Upper lobe of right lung (tissue), 1 donor: Measurements from ENCODE around the gene BCL7B. TPM values are rescaled to one million over a fixed set of nuclear protein-coding genes. Genes with fewer than 3 reads are reported as not detected.
"Not testable (repeated sequence)": the region's sequence is repeated elsewhere in the genome, so short reads cannot be mapped to it uniquely, and the experiment has no call there.

Experiments used
- ATAC-seq: fragments of 200-7000 bp; cut with Tn5 transposase; one replicate; pipeline ENCODE4 v1.9.1; 2020; ENCODE audit warnings: mild to moderate bottlenecking, moderate library complexity
- DNase-seq: peaks from one replicate; pipeline ENCODE4 v3.0.0-alpha.2; 2020
- H3K27ac ChIP-seq: fragments of 200-600 bp; one replicate; pipeline ENCODE4 v1.8.0; 2022
- H3K27me3 ChIP-seq: fragments of 200-600 bp; one replicate; pipeline ENCODE4 v1.8.0; 2022; ENCODE audit warnings: mild to moderate bottlenecking
- H3K36me3 ChIP-seq: fragments of 200-600 bp; one replicate; pipeline ENCODE4 v1.8.0; 2022
- H3K4me1 ChIP-seq: fragments of 200-600 bp; one replicate; pipeline ENCODE4 v1.8.0; 2022
- H3K4me3 ChIP-seq: fragments of 200-600 bp; one replicate; pipeline ENCODE4 v1.8.0; 2022; ENCODE audit warnings: mild to moderate bottlenecking
- H3K9me3 ChIP-seq: fragments of 200-600 bp; one replicate; pipeline ENCODE4 v1.8.0; 2022
- intact Hi-C: fragments of 100-400 bp; cut with DNase I; formaldehyde crosslinking; loops from one replicate; pipeline ENCODE4 v1.11.0; 2022
- total RNA-seq: library from RNA; stranded (reverse); fragmentation: NEBNext Ultra II Directional; extraction: Animal tissue kit (Norgen Biotek cat#: 25700); gene quantifications from one replicate; pipeline ENCODE4 v1.2.1, GENCODE V29; 2021
- TF ChIP-seq, protein P1 (sequence below): fragments of 200-600 bp; IDR thresholded peaks from one replicate; pipeline ENCODE4 v1.8.0; 2022; ENCODE audit warnings: antibody characterized with exemption
- donor health status: DM: no; HTN: yes; CAD: no; lungs with severe emphysema.

Gene BCL7B
- total RNA-seq, 1 donor from 2014 or later, result 71.8 TPM

DNA sequence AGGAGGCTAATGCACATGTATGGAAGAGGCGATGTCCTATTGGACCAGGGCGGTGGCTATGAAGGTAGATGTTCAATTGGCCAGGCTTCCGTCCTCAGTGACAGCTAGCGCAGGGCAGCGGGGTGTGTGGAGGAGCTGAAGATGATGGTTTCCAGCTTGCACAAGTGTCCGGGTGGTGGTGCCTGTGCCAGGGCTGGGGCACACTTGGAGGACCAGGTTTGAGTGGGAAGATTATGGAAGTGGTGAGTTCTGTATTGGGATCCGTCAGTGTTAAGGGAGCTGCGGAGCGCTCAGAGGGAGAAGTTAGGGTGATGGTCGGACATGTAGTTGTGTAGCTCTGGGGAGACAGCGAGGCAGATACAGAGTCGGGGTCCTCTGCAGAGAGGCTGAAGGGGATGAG lies 29.4 kb upstream of the BCL7B start:
- no peaks in the 10 kb centered on the region for H3K9me3 ChIP-seq
- no peaks in the 10 kb centered on the region for H3K27me3 ChIP-seq
- peaks cover 7% of the 10 kb centered on the region for H3K4me1 ChIP-seq
- H3K4me3 ChIP-seq, result no peak overlapping the region
- ATAC-seq, result no peak
- no peak overlapping the region for H3K27ac ChIP-seq
- no peak for DNase-seq
- TF ChIP-seq, protein P1, sequence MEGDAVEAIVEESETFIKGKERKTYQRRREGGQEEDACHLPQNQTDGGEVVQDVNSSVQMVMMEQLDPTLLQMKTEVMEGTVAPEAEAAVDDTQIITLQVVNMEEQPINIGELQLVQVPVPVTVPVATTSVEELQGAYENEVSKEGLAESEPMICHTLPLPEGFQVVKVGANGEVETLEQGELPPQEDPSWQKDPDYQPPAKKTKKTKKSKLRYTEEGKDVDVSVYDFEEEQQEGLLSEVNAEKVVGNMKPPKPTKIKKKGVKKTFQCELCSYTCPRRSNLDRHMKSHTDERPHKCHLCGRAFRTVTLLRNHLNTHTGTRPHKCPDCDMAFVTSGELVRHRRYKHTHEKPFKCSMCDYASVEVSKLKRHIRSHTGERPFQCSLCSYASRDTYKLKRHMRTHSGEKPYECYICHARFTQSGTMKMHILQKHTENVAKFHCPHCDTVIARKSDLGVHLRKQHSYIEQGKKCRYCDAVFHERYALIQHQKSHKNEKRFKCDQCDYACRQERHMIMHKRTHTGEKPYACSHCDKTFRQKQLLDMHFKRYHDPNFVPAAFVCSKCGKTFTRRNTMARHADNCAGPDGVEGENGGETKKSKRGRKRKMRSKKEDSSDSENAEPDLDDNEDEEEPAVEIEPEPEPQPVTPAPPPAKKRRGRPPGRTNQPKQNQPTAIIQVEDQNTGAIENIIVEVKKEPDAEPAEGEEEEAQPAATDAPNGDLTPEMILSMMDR, result no peak
- intact Hi-C loops, result no loop called here
- no peaks in the 10 kb centered on the region for H3K36me3 ChIP-seq

- no peak for DNase-seq
- TF ChIP-seq, protein P1, result no peak
- no peaks in the 10 kb centered on the region for H3K27me3 ChIP-seq
- H3K36me3 ChIP-seq, result no peaks in the 10 kb centered on the region
- H3K9me3 ChIP-seq, result no peaks in the 10 kb centered on the region
- intact Hi-C loops, result no loop called here
- peaks cover 7% of the 10 kb centered on the region for H3K4me1 ChIP-seq
- H3K4me3 ChIP-seq, result no peak overlapping the region
- no peak for ATAC-seq
- no peak overlapping the region for H3K27ac ChIP-seq
Measured at GRCh38 chr7:73585196-73585595, 27.7 kb upstream of the BCL7B start.

GRCh38 chr7:73582664-73583202 lies 25.2 kb upstream of the BCL7B start:
- intact Hi-C loops, result no loop called here
- peaks cover 10% of the 10 kb centered on the region for H3K4me1 ChIP-seq
- H3K4me3 ChIP-seq, result no peak overlapping the region
- TF ChIP-seq, protein P1, result no peak
- no peaks in the 10 kb centered on the region for H3K27me3 ChIP-seq
- ATAC-seq (no peak), DNase-seq (no peak)
- peak overlapping the region; percentile 6 for H3K27ac ChIP-seq
- H3K9me3 ChIP-seq, result no peaks in the 10 kb centered on the region
- H3K36me3 ChIP-seq, result no peaks in the 10 kb centered on the region

GRCh38 chr7:73581006-73581405 lies 23.5 kb upstream of the BCL7B start:
- peaks cover 20% of the 10 kb centered on the region for H3K4me1 ChIP-seq
- H3K36me3 ChIP-seq, H3K4me3 ChIP-seq, H3K9me3 ChIP-seq, H3K27me3 ChIP-seq, ATAC-seq, intact Hi-C loops, H3K27ac ChIP-seq, DNase-seq: not testable (repeated sequence)

- intact Hi-C loops, result no loop called here
- TF ChIP-seq, protein P1, result peak; percentile 21
- ATAC-seq, result peak; percentile 97
Measured at GRCh38 chr7:73578342-73579128, 21.0 kb upstream of the BCL7B start, which contains the start of gene TBL2. Gene TBL2 (minus strand): TSS chr7:73578579. CDS start chr7:73578549, 30 bp downstream.

DNA sequence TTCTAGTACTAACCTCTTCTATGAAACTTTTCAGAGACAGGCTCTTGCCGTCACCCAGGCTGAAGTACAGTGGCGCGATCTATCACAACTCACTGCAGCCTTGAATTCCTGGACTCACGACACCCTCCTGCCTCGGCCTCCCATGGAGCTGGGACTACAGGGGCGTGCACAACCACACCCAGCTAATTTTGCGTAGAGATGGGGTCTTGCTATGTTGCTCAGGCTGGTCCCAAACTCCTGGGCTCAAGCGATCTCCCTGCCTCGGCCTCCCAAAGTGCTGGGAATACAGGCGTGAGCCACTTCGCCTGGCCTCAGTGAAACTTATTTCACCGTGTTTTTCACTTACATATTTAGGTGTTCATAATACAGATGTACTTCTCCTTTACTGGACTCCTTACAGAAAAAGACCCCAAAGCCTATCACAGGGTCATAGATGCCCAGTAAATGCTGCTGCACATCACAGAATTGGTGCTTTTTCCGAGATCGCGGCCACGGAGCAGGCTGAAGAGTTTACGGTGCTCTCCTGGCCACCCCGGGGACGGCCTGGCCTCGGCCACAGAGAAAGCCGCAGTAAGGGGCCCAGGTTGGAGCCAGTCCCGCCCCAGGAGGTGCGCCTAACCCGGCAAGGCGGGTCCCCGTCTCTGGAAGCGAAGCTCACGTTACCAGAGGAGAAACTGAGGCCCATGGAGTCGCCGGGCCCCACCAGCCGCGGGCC lies 20.3 kb upstream of the BCL7B start:
- peak; percentile 5 for ATAC-seq
- Histone ChIP-seq H3K4me3 (peak overlapping the region; percentile 93), H3K36me3 (peaks cover 28% of the 10 kb centered on the region), H3K27me3 (no peaks in the 10 kb centered on the region), H3K27ac (peak overlapping the region; percentile 88), H3K4me1 (peaks cover 20% of the 10 kb centered on the region), H3K9me3 (no peaks in the 10 kb centered on the region)
- DNase-seq, result no peak
- TF ChIP-seq, protein P1, result no peak
- intact Hi-C loops, result no loop called here

More at GRCh38 chr7:73578342-73579128, 21.0 kb upstream of the BCL7B start, which contains the start of gene TBL2:
- peak within 1 kb of the TSS; percentile 93 for H3K4me3 ChIP-seq
- no peaks in the 10 kb centered on the region for H3K27me3 ChIP-seq
- peak within 1 kb of the TSS; percentile 88 for H3K27ac ChIP-seq
- no peaks in the 10 kb centered on the region for H3K9me3 ChIP-seq
- H3K4me1 ChIP-seq, result peaks cover 20% of the 10 kb centered on the region
- peak; percentile 99 for DNase-seq
- H3K36me3 ChIP-seq, result peaks cover 21% of the 10 kb centered on the region
